ENCODE measurements around the gene CCDC81. TPM values are rescaled to one million over a fixed set of nuclear protein-coding genes. Genes with fewer than 3 reads are reported as not detected.

Gene CCDC81
- total RNA-seq, 4 donors from 2014 or later: 0.51 to 1.1 TPM; not detected in 2

DNA sequence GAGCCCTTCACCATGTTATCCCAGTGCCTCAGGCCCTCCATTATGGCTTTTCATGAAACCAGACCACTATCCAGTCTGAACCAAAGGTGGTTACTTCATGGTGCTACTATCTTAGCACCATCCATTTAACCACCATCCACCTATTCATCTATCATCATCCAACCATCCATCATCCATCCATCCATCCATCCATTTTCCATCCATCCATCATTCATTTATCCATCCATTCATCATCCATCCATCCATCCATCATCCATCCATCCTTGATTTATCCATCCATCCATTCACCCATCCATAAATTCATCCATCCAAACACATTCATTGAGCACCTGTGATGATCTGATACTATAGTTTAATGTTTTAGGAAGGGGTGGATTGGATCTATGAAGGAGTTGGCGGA lies 93.5 kb downstream of the CCDC81 start:
- TF ChIP-seq, protein P1, sequence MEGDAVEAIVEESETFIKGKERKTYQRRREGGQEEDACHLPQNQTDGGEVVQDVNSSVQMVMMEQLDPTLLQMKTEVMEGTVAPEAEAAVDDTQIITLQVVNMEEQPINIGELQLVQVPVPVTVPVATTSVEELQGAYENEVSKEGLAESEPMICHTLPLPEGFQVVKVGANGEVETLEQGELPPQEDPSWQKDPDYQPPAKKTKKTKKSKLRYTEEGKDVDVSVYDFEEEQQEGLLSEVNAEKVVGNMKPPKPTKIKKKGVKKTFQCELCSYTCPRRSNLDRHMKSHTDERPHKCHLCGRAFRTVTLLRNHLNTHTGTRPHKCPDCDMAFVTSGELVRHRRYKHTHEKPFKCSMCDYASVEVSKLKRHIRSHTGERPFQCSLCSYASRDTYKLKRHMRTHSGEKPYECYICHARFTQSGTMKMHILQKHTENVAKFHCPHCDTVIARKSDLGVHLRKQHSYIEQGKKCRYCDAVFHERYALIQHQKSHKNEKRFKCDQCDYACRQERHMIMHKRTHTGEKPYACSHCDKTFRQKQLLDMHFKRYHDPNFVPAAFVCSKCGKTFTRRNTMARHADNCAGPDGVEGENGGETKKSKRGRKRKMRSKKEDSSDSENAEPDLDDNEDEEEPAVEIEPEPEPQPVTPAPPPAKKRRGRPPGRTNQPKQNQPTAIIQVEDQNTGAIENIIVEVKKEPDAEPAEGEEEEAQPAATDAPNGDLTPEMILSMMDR (IDR thresholded peaks at IDR 0.05; ENCODE audit: low read depth): no peak

DNA sequence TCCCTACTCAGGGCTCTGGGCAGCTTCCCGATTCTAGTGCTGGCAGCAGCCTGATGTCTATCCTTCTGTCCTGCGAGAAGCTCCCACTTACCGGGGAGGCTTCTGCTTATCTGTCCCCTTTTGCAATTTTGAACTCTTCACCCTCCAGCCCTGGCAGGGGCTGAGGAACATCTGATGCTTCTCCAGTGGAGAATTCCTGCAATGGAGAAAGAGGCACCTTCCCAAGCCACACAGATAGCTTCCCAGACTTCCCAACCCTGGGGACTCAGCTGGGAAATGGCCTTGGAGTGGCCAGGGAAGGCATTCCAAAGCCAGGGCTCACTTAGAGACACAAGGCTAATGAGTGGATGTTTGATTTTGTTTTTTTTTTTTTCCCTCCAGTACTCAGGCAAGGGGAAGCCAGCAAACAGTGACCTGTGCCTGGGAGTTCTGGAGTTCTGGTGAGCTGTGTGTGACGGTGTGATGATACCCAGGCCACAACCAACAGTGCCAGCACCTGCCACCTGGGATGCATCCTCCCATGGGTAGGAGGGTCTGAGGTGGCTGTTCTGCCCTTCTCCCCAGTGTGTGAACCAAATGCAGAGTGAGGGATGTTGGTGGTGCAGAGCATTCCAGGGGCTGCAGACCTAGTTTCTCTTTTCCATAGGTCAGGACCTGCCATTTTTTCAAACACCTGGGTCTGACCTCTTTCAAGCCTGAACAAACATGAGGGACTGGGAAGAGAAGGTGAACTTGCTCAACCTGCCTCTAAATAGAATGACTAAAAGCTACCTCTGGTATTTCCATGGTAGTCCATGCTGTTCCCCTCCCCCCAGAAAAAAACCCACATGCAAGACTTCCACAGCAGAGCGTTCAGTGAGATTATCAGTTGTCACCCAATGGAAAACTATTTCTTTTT lies 95.1 kb downstream of the CCDC81 start:
- TF ChIP-seq, protein P1 (IDR thresholded peaks at IDR 0.05; ENCODE audit: low read depth): no peak

Other genes with a start within 250 kb of the CCDC81 start
- 10 to 100 TPM; 14.7 to 28.4 (median 24.3) TPM for gene EED, start 130.1 kb upstream of the CCDC81 start, total RNA-seq
- gene HIKESHI, start 72.6 kb upstream of the CCDC81 start, total RNA-seq: 10 to 100 TPM; 33.0 to 58.4 (median 43.1) TPM